GM19239 (cell line): Measurements from ENCODE around the gene BTRC.
"Not testable (repeated sequence)": the region's sequence is repeated elsewhere in the genome, so short reads cannot be mapped to it uniquely, and the experiment has no call there.

ENCODE experiments used
- DNase-seq: peaks from one replicate; pipeline ENCODE4 v3.0.0; 2011; ENCODE audit warnings: low spot score; ENCODE audit not compliant: insufficient read length
- FAIRE-seq: peaks from 2 replicates; lab custom pipeline; 2011; peaks lifted over from hg19 to GRCh38; lab: Jason Lieb, UNC

Gene BTRC

GRCh38 chr10:101341438-101341837 lies 12.5 kb upstream of the BTRC start:
- FAIRE-seq (no peak), DNase-seq (no peak)

- DNase-seq, result no peak
- no peak for FAIRE-seq
Measured at GRCh38 chr10:101346177-101346576, 7.8 kb upstream of the BTRC start.

DNA sequence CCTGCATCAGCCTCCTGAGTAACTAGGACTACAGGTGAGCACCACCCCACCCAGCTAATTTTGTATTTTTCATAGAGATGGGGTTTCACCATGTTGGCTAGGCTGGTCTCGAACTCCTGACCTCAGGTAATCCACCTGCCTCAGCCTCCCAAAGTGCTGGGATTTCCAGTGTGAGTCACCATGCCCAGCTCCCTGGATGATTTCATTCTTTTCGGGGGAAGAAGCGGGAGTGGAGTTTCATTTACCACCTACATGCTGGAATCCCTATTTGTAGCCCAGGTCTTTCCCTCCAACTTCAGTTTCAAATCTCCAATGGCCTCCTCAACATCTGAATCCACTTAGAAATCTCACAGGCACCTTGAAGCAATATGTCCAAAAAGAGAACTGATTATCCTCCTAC lies 2.9 kb upstream of the BTRC start:
- FAIRE-seq (no peak), DNase-seq (no peak)

- FAIRE-seq, result no peak
- no peak for DNase-seq
Measured at GRCh38 chr10:101351477-101351876, 2.5 kb upstream of the BTRC start.

DNA sequence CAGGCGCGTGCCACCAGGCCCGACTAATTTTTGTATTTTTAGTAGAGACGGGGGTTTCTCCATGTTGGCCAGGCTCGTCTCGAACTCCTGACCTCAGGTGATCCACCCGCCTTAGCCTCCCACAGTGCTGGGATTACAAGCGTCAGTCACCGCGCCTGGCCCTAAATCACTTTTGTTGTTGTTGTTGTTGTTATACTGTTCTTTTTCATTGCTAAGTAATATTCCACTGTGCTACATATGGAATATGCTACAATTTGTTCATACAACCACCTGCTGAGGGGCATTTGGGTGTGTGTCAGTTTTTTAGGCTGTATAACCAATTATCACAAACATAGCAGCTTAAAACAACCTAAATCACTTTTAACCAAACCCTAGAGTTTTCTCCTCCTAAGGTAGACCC lies 1.1 kb upstream of the BTRC start:
- DNase-seq, FAIRE-seq: not testable (repeated sequence)

- DNase-seq, result peak; percentile 14
- peak; percentile 63 for FAIRE-seq
Measured at GRCh38 chr10:101354328-101355071, 535 bp downstream of the BTRC start.

- FAIRE-seq, result no peak
- no peak for DNase-seq
Measured at GRCh38 chr10:101355072-101355706, 1.2 kb downstream of the BTRC start.

- FAIRE-seq (no peak), DNase-seq (no peak)
Measured at GRCh38 chr10:101356132-101356531, 2.2 kb downstream of the BTRC start.

GRCh38 chr10:101357958-101358357 lies 4.0 kb downstream of the BTRC start:
- FAIRE-seq, result no peak
- no peak for DNase-seq

- FAIRE-seq, result no peak
- no peak for DNase-seq
Measured at GRCh38 chr10:101358706-101359300, 4.8 kb downstream of the BTRC start.

- not testable (repeated sequence) for FAIRE-seq, DNase-seq
Measured at GRCh38 chr10:101360090-101360489, 6.1 kb downstream of the BTRC start.

DNA sequence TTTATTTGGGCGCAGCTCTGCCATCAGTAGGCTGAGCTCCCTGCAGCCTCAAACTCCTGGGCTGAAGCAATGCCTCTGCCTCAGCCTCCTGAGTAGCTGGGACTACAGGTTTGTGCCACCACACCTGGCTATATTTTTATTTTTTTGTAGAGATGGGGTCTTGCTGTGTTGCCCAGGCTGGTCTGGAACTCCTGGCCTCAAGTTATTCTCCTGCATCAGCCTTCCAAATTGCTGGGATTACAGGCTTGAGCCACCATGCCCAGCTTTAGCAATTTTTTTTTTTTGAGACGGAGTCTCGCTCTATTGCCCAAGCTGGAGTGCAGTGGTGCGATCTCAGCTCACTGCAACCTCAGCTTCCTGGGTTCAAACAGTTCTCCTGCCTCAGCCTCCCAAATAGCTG lies 6.9 kb downstream of the BTRC start:
- not testable (repeated sequence) for FAIRE-seq, DNase-seq

- no peak for FAIRE-seq
- no peak for DNase-seq
Measured at GRCh38 chr10:101363850-101364400, 10.0 kb downstream of the BTRC start.

- peak; percentile 87 for FAIRE-seq
- DNase-seq, result no peak
Measured at GRCh38 chr10:101364721-101365120, 10.8 kb downstream of the BTRC start.

- DNase-seq (no peak), FAIRE-seq (no peak)
Measured at GRCh38 chr10:101367569-101368453, 13.8 kb downstream of the BTRC start.

DNA sequence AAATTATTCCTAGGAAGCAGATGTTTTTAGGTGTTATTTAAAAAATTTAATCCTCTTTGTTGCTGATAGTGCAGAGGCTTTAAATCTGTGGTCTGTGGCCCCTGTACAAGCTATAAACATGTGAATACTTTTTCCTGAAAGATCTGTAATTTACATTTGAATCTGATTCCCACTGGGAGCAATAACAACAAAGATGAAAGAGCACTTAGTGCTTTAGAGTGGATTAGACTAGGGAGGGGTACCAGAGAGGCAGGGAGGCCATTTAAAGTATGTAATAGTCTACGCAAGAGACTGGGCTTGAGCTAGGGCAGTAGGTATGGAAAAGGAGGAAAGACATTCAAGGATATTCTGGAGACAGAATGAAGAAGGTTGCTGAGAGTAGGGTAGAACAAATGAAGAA lies 19.1 kb downstream of the BTRC start:
- DNase-seq, result no peak
- FAIRE-seq, result no peak

- not testable (repeated sequence) for DNase-seq, FAIRE-seq
Measured at GRCh38 chr10:101373993-101374392, 20.0 kb downstream of the BTRC start.

- FAIRE-seq, result no peak
- no peak for DNase-seq
Measured at GRCh38 chr10:101375076-101375475, 21.1 kb downstream of the BTRC start.

DNA sequence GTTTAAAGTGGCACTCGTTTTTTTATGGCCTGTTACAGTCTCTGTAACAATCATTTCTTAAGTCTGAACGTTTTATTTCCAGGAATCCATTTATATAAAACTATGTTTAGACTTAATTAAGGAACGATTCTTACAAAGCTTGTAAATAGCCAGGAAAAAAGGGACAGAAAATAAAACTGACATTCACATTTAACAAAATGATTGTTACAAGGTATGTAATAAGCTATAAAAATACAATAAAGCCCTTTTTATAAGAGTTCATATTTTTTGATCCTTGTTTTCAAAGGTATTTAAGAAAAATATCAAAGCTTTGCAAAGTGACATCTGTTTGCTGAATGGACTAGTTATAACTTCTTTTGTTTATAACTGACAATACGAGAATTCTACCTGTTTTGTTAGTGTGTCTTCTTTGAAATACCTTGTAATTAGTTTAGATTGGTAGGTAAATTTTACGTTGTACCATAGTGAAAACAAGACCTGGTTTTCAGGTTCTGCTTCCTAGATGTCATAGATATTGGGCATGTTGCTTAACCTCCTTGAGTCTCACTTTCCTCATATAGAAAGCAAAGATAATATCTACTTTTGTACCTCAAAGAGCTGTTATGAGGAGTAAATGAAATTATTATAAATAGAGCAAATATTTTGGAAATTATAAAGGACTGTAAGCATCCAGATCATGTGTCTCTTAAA lies 25.8 kb downstream of the BTRC start:
- no peak for DNase-seq
- FAIRE-seq, result no peak
